HG03378 (cell line): ENCODE results near the gene NPFFR1.
A peak's percentile ranks its signal among the peaks of the same experiment; 100 is the strongest.

Experiments
- ATAC-seq: cut with Tn5 transposase; IDR thresholded peaks from one replicate; pipeline ENCODE4 v1.9.1; 2021; ENCODE audit warnings: mild to moderate bottlenecking, moderate library complexity; ENCODE audit not compliant: unreplicated experiment

Gene NPFFR1

GRCh38 chr10:70315815-70316214, 32.0 kb upstream of the NPFFR1 start:
- no peak for ATAC-seq

- ATAC-seq: no peak
These were observed 31.5 kb upstream of the NPFFR1 start for GRCh38 chr10:70315276-70315675.

GRCh38 chr10:70312972-70313371, 29.2 kb upstream of the NPFFR1 start:
- no peak for ATAC-seq

- ATAC-seq: no peak
These were observed 28.4 kb upstream of the NPFFR1 start for GRCh38 chr10:70312249-70312648.

GRCh38 chr10:70311698-70312097, 27.9 kb upstream of the NPFFR1 start:
- ATAC-seq: no peak

- ATAC-seq: no peak
These were observed 25.9 kb upstream of the NPFFR1 start for GRCh38 chr10:70309661-70310060.

GRCh38 chr10:70308121-70309060, 24.6 kb upstream of the NPFFR1 start:
- no peak for ATAC-seq

GRCh38 chr10:70306886-70307520, 23.2 kb upstream of the NPFFR1 start:
- no peak for ATAC-seq

GRCh38 chr10:70306181-70306705, 22.4 kb upstream of the NPFFR1 start:
- ATAC-seq: no peak

GRCh38 chr10:70303730-70304129, 19.9 kb upstream of the NPFFR1 start:
- no peak for ATAC-seq

- no peak for ATAC-seq
These were observed 18.5 kb upstream of the NPFFR1 start for GRCh38 chr10:70302292-70302691.

GRCh38 chr10:70300908-70301597, 17.2 kb upstream of the NPFFR1 start:
- no peak for ATAC-seq

GRCh38 chr10:70300461-70300860, 16.7 kb upstream of the NPFFR1 start:
- ATAC-seq: no peak

- ATAC-seq: no peak
These were observed 16.1 kb upstream of the NPFFR1 start for GRCh38 chr10:70299876-70300275.

- ATAC-seq: no peak
These were observed 14.6 kb upstream of the NPFFR1 start for GRCh38 chr10:70298393-70298792.

GRCh38 chr10:70297224-70297623, 13.4 kb upstream of the NPFFR1 start:
- no peak for ATAC-seq

GRCh38 chr10:70296406-70296899, 12.6 kb upstream of the NPFFR1 start:
- ATAC-seq: no peak

- ATAC-seq: no peak
These were observed 12.1 kb upstream of the NPFFR1 start for GRCh38 chr10:70295926-70296325.

- no peak for ATAC-seq
These were observed 11.5 kb upstream of the NPFFR1 start for GRCh38 chr10:70295321-70295720.

GRCh38 chr10:70293169-70293843, 9.5 kb upstream of the NPFFR1 start:
- peak; percentile 86 for ATAC-seq

- no peak for ATAC-seq
These were observed 8.2 kb upstream of the NPFFR1 start for GRCh38 chr10:70292004-70292403.
